Upper lobe of right lung (tissue), 1 donor: ENCODE results near the gene XYLT1. TPM values are rescaled to one million over a fixed set of nuclear protein-coding genes. Genes with fewer than 3 reads are reported as not detected.
A peak's percentile ranks its signal among the peaks of the same experiment; 100 is the strongest.

Source experiments
- ATAC-seq: fragments of 200-7000 bp; cut with Tn5 transposase; one replicate; pipeline ENCODE4 v1.9.1; 2020; ENCODE audit warnings: mild to moderate bottlenecking, moderate library complexity
- DNase-seq: peaks from one replicate; pipeline ENCODE4 v3.0.0-alpha.2; 2020
- H3K27ac ChIP-seq: fragments of 200-600 bp; one replicate; pipeline ENCODE4 v1.8.0; 2022
- H3K27me3 ChIP-seq: fragments of 200-600 bp; one replicate; pipeline ENCODE4 v1.8.0; 2022; ENCODE audit warnings: mild to moderate bottlenecking
- H3K36me3 ChIP-seq: fragments of 200-600 bp; one replicate; pipeline ENCODE4 v1.8.0; 2022
- H3K4me1 ChIP-seq: fragments of 200-600 bp; one replicate; pipeline ENCODE4 v1.8.0; 2022
- H3K4me3 ChIP-seq: fragments of 200-600 bp; one replicate; pipeline ENCODE4 v1.8.0; 2022; ENCODE audit warnings: mild to moderate bottlenecking
- H3K9me3 ChIP-seq: fragments of 200-600 bp; one replicate; pipeline ENCODE4 v1.8.0; 2022
- intact Hi-C: fragments of 100-400 bp; cut with DNase I; formaldehyde crosslinking; loops from one replicate; pipeline ENCODE4 v1.11.0; 2022
- total RNA-seq: library from RNA; stranded (reverse); fragmentation: NEBNext Ultra II Directional; extraction: Animal tissue kit (Norgen Biotek cat#: 25700); gene quantifications from one replicate; pipeline ENCODE4 v1.2.1, GENCODE V29; 2021
- TF ChIP-seq, protein P1 (sequence below): fragments of 200-600 bp; IDR thresholded peaks from one replicate; pipeline ENCODE4 v1.8.0; 2022; ENCODE audit warnings: antibody characterized with exemption
- donor health status: DM: no; HTN: yes; CAD: no; lungs with severe emphysema.

XYLT1 gene
- total RNA-seq, 1 donor from 2014 or later = 12.1 TPM

DNA sequence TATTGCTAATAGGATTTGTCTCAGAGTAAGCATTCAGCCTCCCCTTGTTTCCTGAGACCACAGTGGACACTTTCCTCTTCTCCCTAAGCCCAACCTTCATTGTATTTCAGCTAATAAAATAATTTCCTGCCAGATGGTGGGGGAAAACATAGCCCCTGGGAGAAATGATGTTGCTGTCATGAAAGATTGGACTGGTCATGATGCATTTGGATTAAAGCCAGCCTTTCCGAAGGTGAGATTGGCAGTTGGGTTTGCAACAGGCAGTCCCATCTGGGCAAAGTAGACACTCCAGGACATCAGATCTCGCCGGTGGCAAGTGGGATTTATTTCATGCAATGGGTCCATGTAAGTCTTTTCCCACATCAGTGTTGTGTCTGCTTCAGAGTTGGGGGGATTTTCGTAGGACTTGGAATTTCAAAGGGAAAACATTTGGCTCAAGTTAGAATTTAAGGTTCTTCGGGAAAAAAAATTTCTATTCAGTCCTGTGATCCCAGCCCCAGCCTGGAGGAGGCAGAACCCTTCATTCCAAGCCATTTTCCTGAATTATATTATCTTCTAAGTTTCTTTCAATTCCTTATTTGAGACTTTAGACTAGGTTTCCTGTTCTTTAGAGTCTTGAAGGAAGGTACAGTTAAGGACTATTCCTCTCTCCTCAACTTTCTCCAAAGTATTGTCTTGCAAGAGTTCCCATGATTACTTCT is 391.7 kb downstream of the XYLT1 start:
- H3K27me3 ChIP-seq = no peaks in the 10 kb centered on the region
- no peaks in the 10 kb centered on the region for H3K36me3 ChIP-seq
- intact Hi-C loops = no loop called here
- TF ChIP-seq, protein P1, sequence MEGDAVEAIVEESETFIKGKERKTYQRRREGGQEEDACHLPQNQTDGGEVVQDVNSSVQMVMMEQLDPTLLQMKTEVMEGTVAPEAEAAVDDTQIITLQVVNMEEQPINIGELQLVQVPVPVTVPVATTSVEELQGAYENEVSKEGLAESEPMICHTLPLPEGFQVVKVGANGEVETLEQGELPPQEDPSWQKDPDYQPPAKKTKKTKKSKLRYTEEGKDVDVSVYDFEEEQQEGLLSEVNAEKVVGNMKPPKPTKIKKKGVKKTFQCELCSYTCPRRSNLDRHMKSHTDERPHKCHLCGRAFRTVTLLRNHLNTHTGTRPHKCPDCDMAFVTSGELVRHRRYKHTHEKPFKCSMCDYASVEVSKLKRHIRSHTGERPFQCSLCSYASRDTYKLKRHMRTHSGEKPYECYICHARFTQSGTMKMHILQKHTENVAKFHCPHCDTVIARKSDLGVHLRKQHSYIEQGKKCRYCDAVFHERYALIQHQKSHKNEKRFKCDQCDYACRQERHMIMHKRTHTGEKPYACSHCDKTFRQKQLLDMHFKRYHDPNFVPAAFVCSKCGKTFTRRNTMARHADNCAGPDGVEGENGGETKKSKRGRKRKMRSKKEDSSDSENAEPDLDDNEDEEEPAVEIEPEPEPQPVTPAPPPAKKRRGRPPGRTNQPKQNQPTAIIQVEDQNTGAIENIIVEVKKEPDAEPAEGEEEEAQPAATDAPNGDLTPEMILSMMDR = no peak
- DNase-seq (no peak), ATAC-seq (no peak)
- no peaks in the 10 kb centered on the region for H3K9me3 ChIP-seq
- no peaks in the 10 kb centered on the region for H3K4me1 ChIP-seq
- H3K27ac ChIP-seq = no peak overlapping the region
- H3K4me3 ChIP-seq = no peak overlapping the region

DNA sequence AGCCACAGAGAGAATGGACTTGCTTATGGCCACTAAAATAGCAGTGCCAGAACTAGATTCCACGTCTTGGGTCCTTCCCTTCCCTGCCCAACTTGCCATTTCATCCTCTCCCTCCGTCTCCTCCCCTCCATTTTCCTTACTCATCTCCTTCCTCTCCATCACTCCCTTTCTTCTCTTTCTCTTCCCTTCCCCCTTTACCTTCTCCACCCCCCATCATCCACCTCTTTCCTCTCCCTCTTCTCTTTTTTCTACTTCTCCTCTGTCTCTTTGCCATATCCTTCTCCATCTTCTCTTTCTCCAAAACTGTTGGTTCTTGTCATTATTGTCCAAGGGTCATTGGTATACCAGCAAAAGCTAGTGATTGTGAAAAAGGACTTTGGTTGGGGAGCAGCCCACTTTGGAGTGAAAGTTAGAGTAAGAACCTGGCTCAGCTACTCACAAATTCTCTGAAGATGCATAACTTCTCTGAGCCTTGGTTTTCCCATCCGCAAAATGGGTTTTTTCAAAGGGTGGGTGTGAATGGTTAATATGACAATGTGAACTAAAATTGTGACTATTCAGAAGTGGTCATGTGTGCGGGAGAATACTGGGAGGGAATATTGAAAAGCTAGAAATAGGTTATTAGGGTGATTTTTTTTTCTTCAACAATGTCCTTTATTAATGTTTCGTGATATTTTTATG is 393.8 kb downstream of the XYLT1 start:
- no peak for ATAC-seq
- intact Hi-C loops = no loop called here
- H3K36me3 ChIP-seq = no peaks in the 10 kb centered on the region
- no peak overlapping the region for H3K4me3 ChIP-seq
- TF ChIP-seq, protein P1 = no peak
- no peak overlapping the region for H3K27ac ChIP-seq
- H3K9me3 ChIP-seq = no peaks in the 10 kb centered on the region
- H3K27me3 ChIP-seq = no peaks in the 10 kb centered on the region
- no peaks in the 10 kb centered on the region for H3K4me1 ChIP-seq
- DNase-seq = no peak

DNA sequence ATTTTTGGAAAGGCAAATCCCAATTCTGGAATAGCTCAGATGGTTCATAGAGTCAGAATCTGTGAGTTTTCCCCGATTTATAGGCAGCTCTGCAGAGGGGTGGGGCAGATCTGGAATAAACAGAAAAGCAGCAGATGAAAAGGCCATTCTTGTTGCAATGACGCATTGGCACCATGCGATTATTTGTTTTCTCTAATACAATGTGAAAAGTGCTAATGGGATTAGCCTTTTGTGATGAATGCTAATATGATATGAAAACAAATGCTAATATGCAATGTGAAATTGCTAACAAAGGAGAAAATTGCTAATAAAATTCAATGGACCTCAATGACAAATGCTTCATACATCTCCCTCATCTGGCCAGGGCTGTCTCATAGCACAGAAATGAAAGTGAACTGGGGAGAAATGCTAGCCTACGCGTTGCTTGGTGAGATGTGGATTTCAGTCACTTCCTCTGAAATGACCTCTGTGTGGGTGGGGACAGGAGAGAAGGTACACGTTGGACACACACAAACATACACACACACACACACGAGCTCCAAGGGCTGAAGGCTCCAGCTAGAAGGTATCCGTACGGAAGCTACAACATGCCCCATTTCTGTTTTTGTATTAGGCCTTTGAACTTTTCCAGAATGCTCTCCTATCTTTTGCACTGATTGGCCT is 394.5 kb downstream of the XYLT1 start:
- intact Hi-C loops = no loop called here
- H3K4me1 ChIP-seq = no peaks in the 10 kb centered on the region
- no peak for DNase-seq
- TF ChIP-seq, protein P1 = no peak
- ATAC-seq = no peak
- H3K27ac ChIP-seq = no peak overlapping the region
- no peaks in the 10 kb centered on the region for H3K36me3 ChIP-seq
- no peaks in the 10 kb centered on the region for H3K27me3 ChIP-seq
- no peaks in the 10 kb centered on the region for H3K9me3 ChIP-seq
- H3K4me3 ChIP-seq = no peak overlapping the region

DNA sequence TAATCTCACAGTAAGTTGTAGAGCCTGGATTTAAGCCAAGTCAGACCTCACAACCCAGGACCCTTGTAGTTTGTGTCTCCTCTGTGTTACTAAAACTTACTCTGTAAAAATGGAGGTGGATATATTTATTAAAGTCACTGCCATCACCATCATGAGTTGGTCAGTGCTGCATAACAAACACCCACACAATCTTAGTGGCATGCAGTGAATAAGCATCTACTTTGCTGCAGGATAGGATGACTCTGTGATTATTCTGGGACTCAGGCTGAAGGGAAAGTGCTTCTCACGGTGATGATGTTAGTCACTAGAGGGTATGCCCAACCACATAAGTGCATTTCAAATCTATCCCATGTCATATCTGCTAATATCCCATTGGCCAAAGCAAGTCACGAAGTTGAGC is 398.7 kb downstream of the XYLT1 start:
- H3K36me3 ChIP-seq = no peaks in the 10 kb centered on the region
- no peak overlapping the region for H3K27ac ChIP-seq
- H3K27me3 ChIP-seq = no peaks in the 10 kb centered on the region
- H3K4me3 ChIP-seq = no peak overlapping the region
- TF ChIP-seq, protein P1 = no peak
- DNase-seq (no peak), ATAC-seq (no peak)
- no peaks in the 10 kb centered on the region for H3K4me1 ChIP-seq
- intact Hi-C loops = no loop called here
- H3K9me3 ChIP-seq = no peaks in the 10 kb centered on the region

DNA sequence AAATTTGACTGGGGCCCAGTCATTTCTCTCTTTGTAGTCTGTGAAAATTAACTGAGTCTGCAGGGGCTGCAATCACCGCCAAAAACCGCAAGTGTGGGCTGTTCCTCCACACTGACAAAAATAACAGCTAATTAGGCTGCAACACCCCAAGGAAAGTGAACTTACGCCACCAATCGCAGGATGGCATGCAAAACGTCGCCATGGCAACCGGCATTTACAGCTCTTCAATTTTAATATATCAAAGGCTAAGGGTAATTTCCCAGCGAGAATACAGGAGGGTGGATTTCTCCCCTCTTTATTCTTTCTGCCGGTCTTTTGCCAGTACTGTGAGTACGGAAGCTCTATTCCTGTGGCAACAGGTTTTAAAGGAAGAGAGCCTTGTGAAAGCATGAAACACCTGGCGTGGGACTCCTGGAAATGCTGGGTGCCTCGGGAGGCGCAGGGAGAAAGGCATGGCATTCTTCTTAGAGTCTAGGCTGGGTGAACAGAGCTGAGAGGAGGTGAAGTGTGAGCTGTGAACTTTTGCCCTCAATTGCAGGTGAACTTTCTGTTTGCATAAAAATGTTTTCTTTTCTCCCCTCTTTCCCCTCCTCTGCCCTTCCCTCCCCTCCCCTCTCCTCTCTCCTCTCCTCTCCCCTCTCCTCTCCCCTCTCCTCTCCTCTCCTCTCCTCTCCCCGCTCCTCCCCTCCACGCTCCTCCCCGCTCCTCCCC is 399.7 kb downstream of the XYLT1 start:
- ATAC-seq = peak; percentile 72
- intact Hi-C loops = no loop called here
- H3K27ac ChIP-seq = no peak overlapping the region

More for the DNA sequence above, 399.7 kb downstream of the XYLT1 start:
- TF ChIP-seq, protein P1 = no peak
- Histone ChIP-seq H3K4me3 (peak overlapping the region; percentile 23), H3K9me3 (no peaks in the 10 kb centered on the region), H3K27me3 (no peaks in the 10 kb centered on the region), H3K36me3 (no peaks in the 10 kb centered on the region), H3K4me1 (no peaks in the 10 kb centered on the region)
- DNase-seq = peak; percentile 73
